Bronchial epithelial cell (primary cell): ENCODE measurements around the gene CERT1. TPM values are rescaled to one million over a fixed set of nuclear protein-coding genes. Genes with fewer than 3 reads are reported as not detected.

ENCODE experiments used
- DNase-seq: peaks from one replicate; pipeline ENCODE4 v3.0.0-alpha.2; 2010; ENCODE audit warnings: low read depth
- FAIRE-seq: peaks from 2 replicates; lab custom pipeline; 2011; peaks lifted over from hg19 to GRCh38; lab: Jason Lieb, UNC
- H3K27me3 ChIP-seq: 2 replicates; pipeline ENCODE4 v1.5.1; 2011; ENCODE audit warnings: low read length; ENCODE audit not compliant: control insufficient read depth, insufficient read depth
- H3K36me3 ChIP-seq: 2 replicates; pipeline ENCODE4 v1.5.1; 2011; ENCODE audit warnings: low read length; ENCODE audit not compliant: control insufficient read depth, insufficient read depth
- H3K4me3 ChIP-seq: 2 replicates; pipeline ENCODE4 v1.5.1; 2011; ENCODE audit warnings: mild to moderate bottlenecking, low read depth, low read length, control low read depth
- CTCF ChIP-seq: IDR thresholded peaks from 2 replicates; pipeline ENCODE4 v1.5.1; 2011; ENCODE audit warnings: mild to moderate bottlenecking, moderate library complexity, low read length, control low read depth, inconsistent platforms; ENCODE audit not compliant: insufficient read depth, severe bottlenecking
- total RNA-seq: library from RNA; depleted of rRNA; stranded (reverse); fragments of >200 nt; gene quantifications from 2 replicates; pipeline ENCODE4 v1.2.1, GENCODE V29; 2014

Gene CERT1
- total RNA-seq, 1 donor from 2014 or later, result 20.5 TPM

GRCh38 chr5:75356719-75357118 lies 154.7 kb downstream of the CERT1 start:
- no peak for DNase-seq
- no peak for TF ChIP-seq CTCF
- H3K36me3 ChIP-seq, result peaks cover 28% of the 10 kb centered on the region
- no peak overlapping the region for H3K4me3 ChIP-seq
- FAIRE-seq, result no peak
- H3K27me3 ChIP-seq, result no peaks in the 10 kb centered on the region

GRCh38 chr5:75355236-75355635 lies 156.2 kb downstream of the CERT1 start:
- peaks cover 34% of the 10 kb centered on the region for H3K36me3 ChIP-seq
- no peak overlapping the region for H3K4me3 ChIP-seq
- no peaks in the 10 kb centered on the region for H3K27me3 ChIP-seq
- FAIRE-seq (no peak), DNase-seq (no peak)
- TF ChIP-seq CTCF, result no peak

GRCh38 chr5:75351139-75351926 lies 160.1 kb downstream of the CERT1 start:
- FAIRE-seq (no peak), DNase-seq (no peak)
- Histone ChIP-seq H3K27me3 (no peaks in the 10 kb centered on the region), H3K36me3 (peaks cover 23% of the 10 kb centered on the region), H3K4me3 (no peak overlapping the region)
- no peak for TF ChIP-seq CTCF

GRCh38 chr5:75349663-75350062 lies 161.8 kb downstream of the CERT1 start:
- FAIRE-seq (no peak), DNase-seq (no peak)
- TF ChIP-seq CTCF, result no peak
- peaks cover 18% of the 10 kb centered on the region for H3K36me3 ChIP-seq
- H3K4me3 ChIP-seq, result no peak overlapping the region
- H3K27me3 ChIP-seq, result no peaks in the 10 kb centered on the region

- TF ChIP-seq CTCF, result no peak
- DNase-seq, result no peak
- no peak for FAIRE-seq
- Histone ChIP-seq H3K27me3 (no peaks in the 10 kb centered on the region), H3K36me3 (peaks cover 20% of the 10 kb centered on the region), H3K4me3 (no peak overlapping the region)
Observed at GRCh38 chr5:75348241-75348640, 163.2 kb downstream of the CERT1 start.
